Measurements from ENCODE around the gene SMARCD1. TPM values are rescaled to one million over a fixed set of nuclear protein-coding genes. Genes with fewer than 3 reads are reported as not detected.

Gene SMARCD1
- total RNA-seq, 2 donors from 2014 or later = 69.5 to 112 TPM

- Mint-ChIP-seq H3K27me3 (no peaks in the 10 kb centered on the region), H3K4me3 (no peak overlapping the region), H3K27ac (no peak overlapping the region), H3K9me3 (no peaks in the 10 kb centered on the region), H3K36me3 (peaks cover 9% of the 10 kb centered on the region), H3K4me1 (ENCODE audit: low read depth in 2 of 2) (peaks cover 19 to 27% of the 10 kb centered on the region in 2 donors)
- DNase-seq (ENCODE audit: low spot score) = no peak
- no peak for ATAC-seq
Measured at GRCh38 chr12:50090391-50090790, 5.2 kb downstream of the SMARCD1 start.

- peaks cover 31% of the 10 kb centered on the region for H3K36me3 Mint-ChIP-seq
- DNase-seq (ENCODE audit: low spot score) = no peak
- H3K9me3 Mint-ChIP-seq = no peaks in the 10 kb centered on the region
- ATAC-seq = no peak
- H3K4me3 Mint-ChIP-seq = no peak overlapping the region
- H3K27me3 Mint-ChIP-seq = no peaks in the 10 kb centered on the region
- H3K4me1 Mint-ChIP-seq (ENCODE audit: low read depth in 2 of 2) = peaks cover 0 to 4% of the 10 kb centered on the region in 2 donors
- H3K27ac Mint-ChIP-seq = no peak overlapping the region
Measured at GRCh38 chr12:50097952-50098351, 12.8 kb downstream of the SMARCD1 start.

GRCh38 chr12:50099302-50100008 is 14.3 kb downstream of the SMARCD1 start:
- H3K9me3 Mint-ChIP-seq = no peaks in the 10 kb centered on the region
- no peak overlapping the region for H3K27ac Mint-ChIP-seq
- DNase-seq (ENCODE audit: low spot score) = no peak
- H3K4me1 Mint-ChIP-seq (ENCODE audit: low read depth in 2 of 2) = peaks cover 0 to 4% of the 10 kb centered on the region in 2 donors
- no peaks in the 10 kb centered on the region for H3K27me3 Mint-ChIP-seq
- no peak overlapping the region for H3K4me3 Mint-ChIP-seq
- no peak for ATAC-seq
- peaks cover 31% of the 10 kb centered on the region for H3K36me3 Mint-ChIP-seq

GRCh38 chr12:50100561-50100960 is 15.4 kb downstream of the SMARCD1 start:
- no peak for DNase-seq (ENCODE audit: low spot score)
- no peak for ATAC-seq
- Mint-ChIP-seq H3K9me3 (no peaks in the 10 kb centered on the region), H3K27me3 (no peaks in the 10 kb centered on the region), H3K36me3 (peaks cover 24% of the 10 kb centered on the region), H3K4me3 (no peak overlapping the region), H3K27ac (no peak overlapping the region), H3K4me1 (ENCODE audit: low read depth in 2 of 2) (peaks cover 0 to 4% of the 10 kb centered on the region in 2 donors)

GRCh38 chr12:50101663-50102062 is 16.5 kb downstream of the SMARCD1 start:
- DNase-seq (ENCODE audit: low spot score) = no peak
- Mint-ChIP-seq H3K4me3 (no peak overlapping the region), H3K27ac (no peak overlapping the region), H3K36me3 (peaks cover 13% of the 10 kb centered on the region), H3K4me1 (ENCODE audit: low read depth in 2 of 2) (no peaks in the 10 kb centered on the region), H3K9me3 (no peaks in the 10 kb centered on the region), H3K27me3 (no peaks in the 10 kb centered on the region)
- ATAC-seq = no peak

GRCh38 chr12:50102131-50102531 is 17.0 kb downstream of the SMARCD1 start:
- no peaks in the 10 kb centered on the region for H3K9me3 Mint-ChIP-seq
- H3K27ac Mint-ChIP-seq = no peak overlapping the region

GRCh38 chr12:50102646-50103309 is 17.6 kb downstream of the SMARCD1 start:
- DNase-seq (ENCODE audit: low spot score) (no peak), ATAC-seq (no peak)
- no peaks in the 10 kb centered on the region for H3K9me3 Mint-ChIP-seq
- H3K27ac Mint-ChIP-seq = no peak overlapping the region
- H3K4me3 Mint-ChIP-seq = no peak overlapping the region
- no peaks in the 10 kb centered on the region for H3K4me1 Mint-ChIP-seq (ENCODE audit: low read depth in 2 of 2)
- no peaks in the 10 kb centered on the region for H3K27me3 Mint-ChIP-seq
- peaks cover 9% of the 10 kb centered on the region for H3K36me3 Mint-ChIP-seq

More at GRCh38 chr12:50102131-50102531, 17.0 kb downstream of the SMARCD1 start:
- Mint-ChIP-seq H3K4me3 (no peak overlapping the region), H3K36me3 (peaks cover 9% of the 10 kb centered on the region), H3K27me3 (no peaks in the 10 kb centered on the region), H3K4me1 (ENCODE audit: low read depth in 2 of 2) (no peaks in the 10 kb centered on the region)
- ATAC-seq (no peak), DNase-seq (ENCODE audit: low spot score) (no peak)

- DNase-seq (ENCODE audit: low spot score) = no peak
- no peaks in the 10 kb centered on the region for H3K4me1 Mint-ChIP-seq (ENCODE audit: low read depth in 2 of 2)
- H3K27me3 Mint-ChIP-seq = no peaks in the 10 kb centered on the region
- ATAC-seq = no peak
- no peak overlapping the region for H3K27ac Mint-ChIP-seq
- no peak overlapping the region for H3K4me3 Mint-ChIP-seq
- no peaks in the 10 kb centered on the region for H3K9me3 Mint-ChIP-seq
- peaks cover 9% of the 10 kb centered on the region for H3K36me3 Mint-ChIP-seq
Measured at GRCh38 chr12:50103351-50103750, 18.2 kb downstream of the SMARCD1 start.

- ATAC-seq (no peak), DNase-seq (ENCODE audit: low spot score) (no peak)
- peaks cover 9% of the 10 kb centered on the region for H3K36me3 Mint-ChIP-seq
- no peaks in the 10 kb centered on the region for H3K27me3 Mint-ChIP-seq
- H3K4me3 Mint-ChIP-seq = no peak within 1 kb of the TSS
- H3K27ac Mint-ChIP-seq = no peak within 1 kb of the TSS
- H3K4me1 Mint-ChIP-seq (ENCODE audit: low read depth in 2 of 2) = no peaks in the 10 kb centered on the region
- no peaks in the 10 kb centered on the region for H3K9me3 Mint-ChIP-seq
Measured at GRCh38 chr12:50103767-50104321, 18.7 kb downstream of the SMARCD1 start, which contains the start of gene GPD1. GPD1 (plus strand) TSS chr12:50104008; CDS start chr12:50104051, 43 bp downstream.

- Mint-ChIP-seq H3K4me1 (ENCODE audit: low read depth in 2 of 2) (no peaks in the 10 kb centered on the region), H3K9me3 (no peaks in the 10 kb centered on the region), H3K36me3 (peaks cover 3% of the 10 kb centered on the region), H3K4me3 (no peak overlapping the region), H3K27ac (no peak overlapping the region), H3K27me3 (no peaks in the 10 kb centered on the region)
- DNase-seq (ENCODE audit: low spot score) = no peak
- no peak for ATAC-seq
Measured at GRCh38 chr12:50104417-50105366, 19.6 kb downstream of the SMARCD1 start.

GRCh38 chr12:50105913-50106450 is 20.8 kb downstream of the SMARCD1 start:
- H3K4me1 Mint-ChIP-seq (ENCODE audit: low read depth in 2 of 2) = peaks cover 0 to 5% of the 10 kb centered on the region in 2 donors
- H3K36me3 Mint-ChIP-seq = no peaks in the 10 kb centered on the region
- ATAC-seq = no peak
- H3K27me3 Mint-ChIP-seq = no peaks in the 10 kb centered on the region
- no peak for DNase-seq (ENCODE audit: low spot score)
- H3K9me3 Mint-ChIP-seq = no peaks in the 10 kb centered on the region
- H3K27ac Mint-ChIP-seq = no peak overlapping the region
- no peak overlapping the region for H3K4me3 Mint-ChIP-seq

GRCh38 chr12:50106907-50107306 is 21.8 kb downstream of the SMARCD1 start:
- H3K4me3 Mint-ChIP-seq = no peak overlapping the region
- no peaks in the 10 kb centered on the region for H3K36me3 Mint-ChIP-seq
- no peak overlapping the region for H3K27ac Mint-ChIP-seq
- H3K9me3 Mint-ChIP-seq = no peaks in the 10 kb centered on the region
- H3K4me1 Mint-ChIP-seq (ENCODE audit: low read depth in 2 of 2) = peaks cover 5 to 10% of the 10 kb centered on the region in 2 donors
- DNase-seq (ENCODE audit: low spot score) = no peak
- ATAC-seq = no peak
- no peaks in the 10 kb centered on the region for H3K27me3 Mint-ChIP-seq

Data from natural killer cell treated with Interleukin-12 subunit alpha and Interleukin-12 subunit beta and Interleukin-15 and Interleukin-18, amount 100 ng/mL, for 72 hours (primary cell).